PC-9 (cell line): ENCODE data around the gene PIGN. TPM values are rescaled to one million over a fixed set of nuclear protein-coding genes. Genes with fewer than 3 reads are reported as not detected.

ENCODE experiments used
- BruUV-seq: library from RNA; stranded (reverse); fragments of 400-500 nt; replicated peaks from 2 replicates; lab custom pipeline; 2021; lab: Mats Ljungman, UMichigan
- CTCF ChIA-PET: fragments of 300-600 bp; sonication (Branson Sonifier 250); formaldehyde crosslinking; loops from one replicate; lab custom pipeline; 2022; ENCODE audit warnings: antibody characterized with exemption; lab: Charles Lee
- POLR2A ChIA-PET: fragments of 300-600 bp; sonication (Branson Sonifier 250); formaldehyde crosslinking; loops from one replicate; lab custom pipeline; 2022; ENCODE audit warnings: antibody characterized with exemption; ENCODE audit not compliant: unreplicated experiment; lab: Charles Lee
- DNase-seq, 2 experiments: peaks; one replicate each; pipeline versions ENCODE4 v3.0.0 to v3.0.0-alpha.2; 2015 to 2022; ENCODE audit warnings: mixed read lengths in 1 of 2
- H2AFZ ChIP-seq: fragments of 200-600 bp; sonication (generic); 2 replicates; pipeline ENCODE4 v1.8.1; 2017; ENCODE audit warnings: antibody characterized with exemption
- H3F3A ChIP-seq: fragments of 200-600 bp; sonication (generic); 2 replicates; pipeline ENCODE4 v1.8.1; 2017; ENCODE audit warnings: antibody characterized with exemption, mild to moderate bottlenecking, low read depth; ENCODE audit not compliant: insufficient read depth
- H3K27ac ChIP-seq: fragments of 200-600 bp; sonication (generic); 2 replicates; pipeline ENCODE4 v1.6.1; 2016; ENCODE audit warnings: mixed run types
- H3K27me3 ChIP-seq: fragments of 200-600 bp; sonication (generic); 2 replicates; pipeline ENCODE4 v1.6.1; 2016; ENCODE audit warnings: low read depth, mixed run types; ENCODE audit not compliant: insufficient read depth
- H3K36me3 ChIP-seq: fragments of 200-600 bp; sonication (generic); 2 replicates; pipeline ENCODE4 v1.6.1; 2016; ENCODE audit warnings: low read depth, mixed run types
- H3K4me1 ChIP-seq: fragments of 200-600 bp; sonication (generic); replicated peaks from 2 replicates; pipeline ENCODE4 v1.6.1; 2016; ENCODE audit warnings: mixed run types; ENCODE audit not compliant: insufficient read depth
- H3K4me2 ChIP-seq: fragments of 200-600 bp; sonication (generic); 2 replicates; pipeline ENCODE4 v1.6.1; 2017; ENCODE audit warnings: mixed run types
- H3K4me3 ChIP-seq: fragments of 200-600 bp; sonication (generic); 2 replicates; pipeline ENCODE4 v1.6.1; 2016; ENCODE audit warnings: mixed run types
- H3K79me2 ChIP-seq: fragments of 200-600 bp; sonication (generic); 2 replicates; pipeline ENCODE4 v1.6.1; 2017; ENCODE audit warnings: low read depth, mixed run types
- H3K9me2 ChIP-seq: fragments of 200-600 bp; sonication (generic); 2 replicates; pipeline ENCODE4 v1.8.1; 2017; ENCODE audit warnings: mild to moderate bottlenecking; ENCODE audit not compliant: insufficient read depth
- H3K9me3 ChIP-seq: fragments of 200-600 bp; sonication (generic); 2 replicates; pipeline ENCODE4 v1.8.1; 2016; ENCODE audit warnings: low read depth; ENCODE audit not compliant: insufficient read depth
- H4K20me1 ChIP-seq: fragments of 200-600 bp; sonication (generic); 2 replicates; pipeline ENCODE4 v1.8.1; 2017; ENCODE audit not compliant: insufficient read depth
- EZH2 ChIP-seq: fragments of 200-600 bp; sonication (generic); IDR thresholded peaks from 2 replicates; pipeline ENCODE4 v1.8.0; 2017; ENCODE audit warnings: antibody characterized with exemption, low read depth
- intact Hi-C: fragments of 100-400 bp; cut with micrococcal nuclease; formaldehyde crosslinking; loops from one replicate; pipeline ENCODE4 v1.10.0; 2022; ENCODE audit not compliant: unreplicated experiment
- total RNA-seq: library from RNA; stranded (reverse); gene quantifications from 2 replicates; pipeline ENCODE4 v1.2.3, GENCODE V29; 2021
- TF ChIP-seq, protein P1 (sequence below): fragments of 200-600 bp; sonication (generic); conservative IDR thresholded peaks from 2 replicates; pipeline ENCODE4 v1.6.1; 2017; ENCODE audit warnings: mixed run types, antibody characterized with exemption, mild to moderate bottlenecking, moderate library complexity

PIGN gene
- total RNA-seq, 1 experiment from 2014 or later: 20.3 TPM

DNA sequence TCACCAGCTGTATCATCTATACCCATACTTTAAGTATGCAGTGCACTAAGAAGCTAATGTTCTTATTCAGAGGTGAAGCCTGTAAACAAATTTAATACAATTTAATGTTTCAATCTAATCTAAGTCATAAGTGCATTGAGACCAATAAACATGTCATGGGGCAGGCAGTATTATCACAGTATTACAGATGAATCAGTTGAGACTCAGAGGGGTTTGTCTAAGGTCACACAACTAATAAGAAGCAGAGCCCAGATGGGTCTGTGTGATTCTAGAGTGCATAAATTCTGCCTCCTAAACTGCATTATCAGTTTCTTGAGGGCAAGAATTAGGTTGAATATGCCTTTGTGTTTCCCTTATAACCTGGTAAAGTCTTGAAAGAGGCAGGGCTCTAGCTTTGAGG lies 153.1 kb downstream of the PIGN start:
- Histone ChIP-seq H3K4me1 (no peaks in the 10 kb centered on the region), H3K36me3 (no peaks in the 10 kb centered on the region), H3K9me3 (no peaks in the 10 kb centered on the region), H3K27ac (no peak overlapping the region), H3K9me2 (no peaks in the 10 kb centered on the region), H3K4me2 (no peak overlapping the region), H3K79me2 (no peaks in the 10 kb centered on the region), H3K27me3 (no peaks in the 10 kb centered on the region), H4K20me1 (no peaks in the 10 kb centered on the region), H3K4me3 (no peak overlapping the region), H2AFZ (no peak overlapping the region), H3F3A (no peaks in the 10 kb centered on the region)
- ChIA-PET CTCF (no interaction called here), POLR2A (no interaction called here)
- intact Hi-C loops: no loop called here
- TF ChIP-seq, protein P1, sequence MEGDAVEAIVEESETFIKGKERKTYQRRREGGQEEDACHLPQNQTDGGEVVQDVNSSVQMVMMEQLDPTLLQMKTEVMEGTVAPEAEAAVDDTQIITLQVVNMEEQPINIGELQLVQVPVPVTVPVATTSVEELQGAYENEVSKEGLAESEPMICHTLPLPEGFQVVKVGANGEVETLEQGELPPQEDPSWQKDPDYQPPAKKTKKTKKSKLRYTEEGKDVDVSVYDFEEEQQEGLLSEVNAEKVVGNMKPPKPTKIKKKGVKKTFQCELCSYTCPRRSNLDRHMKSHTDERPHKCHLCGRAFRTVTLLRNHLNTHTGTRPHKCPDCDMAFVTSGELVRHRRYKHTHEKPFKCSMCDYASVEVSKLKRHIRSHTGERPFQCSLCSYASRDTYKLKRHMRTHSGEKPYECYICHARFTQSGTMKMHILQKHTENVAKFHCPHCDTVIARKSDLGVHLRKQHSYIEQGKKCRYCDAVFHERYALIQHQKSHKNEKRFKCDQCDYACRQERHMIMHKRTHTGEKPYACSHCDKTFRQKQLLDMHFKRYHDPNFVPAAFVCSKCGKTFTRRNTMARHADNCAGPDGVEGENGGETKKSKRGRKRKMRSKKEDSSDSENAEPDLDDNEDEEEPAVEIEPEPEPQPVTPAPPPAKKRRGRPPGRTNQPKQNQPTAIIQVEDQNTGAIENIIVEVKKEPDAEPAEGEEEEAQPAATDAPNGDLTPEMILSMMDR: no peak
- no peak for TF ChIP-seq EZH2
- DNase-seq: no peak
- no TSS peak for BruUV-seq

GRCh38 chr18:62033207-62033606 lies 153.6 kb downstream of the PIGN start:
- intact Hi-C loops: no loop called here
- Histone ChIP-seq H3K9me2 (no peaks in the 10 kb centered on the region), H3K4me3 (no peak overlapping the region), H3F3A (no peaks in the 10 kb centered on the region), H3K9me3 (no peaks in the 10 kb centered on the region), H3K27me3 (no peaks in the 10 kb centered on the region), H3K36me3 (no peaks in the 10 kb centered on the region), H3K4me1 (no peaks in the 10 kb centered on the region), H3K27ac (no peak overlapping the region), H2AFZ (no peak overlapping the region), H4K20me1 (no peaks in the 10 kb centered on the region), H3K79me2 (no peaks in the 10 kb centered on the region), H3K4me2 (no peak overlapping the region)
- TF ChIP-seq, protein P1: no peak
- TF ChIP-seq EZH2: no peak
- BruUV-seq: no TSS peak
- POLR2A ChIA-PET: no interaction called here
- no peak for DNase-seq
- CTCF ChIA-PET: no interaction called here

DNA sequence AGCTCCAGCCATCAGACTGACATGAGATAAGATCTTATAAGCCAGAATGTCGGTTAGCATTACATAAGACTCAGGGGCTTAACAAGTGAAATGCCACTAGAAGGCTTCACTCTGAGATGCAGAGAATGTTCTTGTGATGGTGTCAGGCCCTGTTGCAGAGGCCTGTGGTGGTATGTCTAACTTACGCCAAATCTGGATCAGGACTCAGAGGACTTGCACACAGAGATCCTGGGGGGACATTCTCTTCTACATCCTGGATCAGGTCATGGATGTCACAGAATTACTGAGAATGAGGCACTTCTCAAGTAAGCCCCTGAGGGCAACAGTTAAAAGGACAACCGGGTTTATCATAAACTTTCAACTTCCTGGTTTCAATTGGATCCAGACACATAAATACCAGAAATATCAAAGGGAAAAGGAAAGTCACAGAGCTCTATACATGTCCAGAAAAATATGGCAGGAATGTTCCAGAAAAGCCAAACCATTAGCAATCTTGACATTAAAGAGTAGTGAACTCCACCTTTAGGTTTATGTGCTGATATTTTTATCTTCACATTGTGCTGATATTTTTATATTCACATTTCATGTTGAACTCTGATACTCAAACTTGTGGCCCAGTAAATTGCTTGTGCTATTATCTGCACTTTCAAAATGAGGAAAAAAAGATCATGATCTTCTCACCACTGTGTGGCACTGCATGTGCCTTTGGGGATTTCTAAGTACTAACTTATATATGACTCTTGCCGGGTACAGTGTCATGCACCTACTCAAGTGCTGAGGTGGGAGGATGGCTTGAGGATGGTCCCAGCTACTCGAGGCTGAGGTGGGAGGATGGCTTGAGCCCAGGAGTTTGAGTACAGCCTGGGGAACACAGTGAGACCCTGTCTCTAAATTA lies 156.5 kb downstream of the PIGN start:
- H2AFZ ChIP-seq: no peak overlapping the region
- ChIA-PET CTCF (no interaction called here), POLR2A (interaction anchor here (0.6 kb wide), 1 partner anchor 91 kb away, joined by 6 read pairs; no protein-coding TSS in a partner anchor)
- H3K79me2 ChIP-seq: no peaks in the 10 kb centered on the region
- intact Hi-C loops: no loop called here
- H3K27me3 ChIP-seq: no peaks in the 10 kb centered on the region
- no peaks in the 10 kb centered on the region for H3K9me2 ChIP-seq
- H3K9me3 ChIP-seq: no peaks in the 10 kb centered on the region
- H3K4me2 ChIP-seq: no peak overlapping the region
- no peaks in the 10 kb centered on the region for H4K20me1 ChIP-seq
- no peaks in the 10 kb centered on the region for H3K4me1 ChIP-seq
- no TSS peak for BruUV-seq
- peak in 1 of 2 experiments; percentile 38 for DNase-seq
- no peaks in the 10 kb centered on the region for H3F3A ChIP-seq
- H3K4me3 ChIP-seq: no peak overlapping the region
- H3K36me3 ChIP-seq: no peaks in the 10 kb centered on the region
- H3K27ac ChIP-seq: no peak overlapping the region
- no peak for TF ChIP-seq EZH2
- TF ChIP-seq, protein P1: no peak
